T-helper 2 cell treated with Interferon-gamma antibody and Interleukin-4, amounts not matched to agents 100 ng/mL and 5 ng/mL, for 36 hours (primary cell): Measurements from ENCODE around the gene DPYSL5. TPM values are rescaled to one million over a fixed set of nuclear protein-coding genes. Genes with fewer than 3 reads are reported as not detected.
"Not testable (repeated sequence)": the region's sequence is repeated elsewhere in the genome, so short reads cannot be mapped to it uniquely, and the experiment has no call there.

Source experiments
- intact Hi-C: fragments of 100-400 bp; cut with micrococcal nuclease; formaldehyde crosslinking; loops from one replicate; pipeline ENCODE4 v1.15.1; 2023
- total RNA-seq: library from RNA; stranded (reverse); gene quantifications from 2 replicates; pipeline ENCODE4 v1.2.3, GENCODE V29; 2022

The DPYSL5 gene
- total RNA-seq, 1 donor from 2014 or later = not detected

GRCh38 chr2:26899500-26900164, 51.7 kb downstream of the DPYSL5 start:
- intact Hi-C loops = no loop called here

GRCh38 chr2:26900831-26901321, 52.9 kb downstream of the DPYSL5 start:
- intact Hi-C loops = no loop called here

GRCh38 chr2:26901326-26902183, 53.6 kb downstream of the DPYSL5 start:
- intact Hi-C loops = no loop called here

GRCh38 chr2:26903676-26904075, 55.7 kb downstream of the DPYSL5 start:
- intact Hi-C loops = no loop called here

- intact Hi-C loops = no loop called here
These were observed 56.9 kb downstream of the DPYSL5 start for GRCh38 chr2:26904839-26905238.

- intact Hi-C loops = no loop called here
These were observed 57.6 kb downstream of the DPYSL5 start for GRCh38 chr2:26905341-26906198.

GRCh38 chr2:26907416-26907815, 59.5 kb downstream of the DPYSL5 start:
- intact Hi-C loops = no loop called here

GRCh38 chr2:26910176-26910575, 62.2 kb downstream of the DPYSL5 start:
- intact Hi-C loops = no loop called here

GRCh38 chr2:26911911-26912861, 64.3 kb downstream of the DPYSL5 start:
- intact Hi-C loops = no loop called here

- intact Hi-C loops = no loop called here
These were observed 65.7 kb downstream of the DPYSL5 start for GRCh38 chr2:26913606-26913998.

- intact Hi-C loops = no loop called here
These were observed 66.2 kb downstream of the DPYSL5 start for GRCh38 chr2:26913999-26914658.

GRCh38 chr2:26914659-26915310, 66.9 kb downstream of the DPYSL5 start:
- intact Hi-C loops = no loop called here

GRCh38 chr2:26915316-26915715, 67.4 kb downstream of the DPYSL5 start:
- intact Hi-C loops = no loop called here

GRCh38 chr2:26916128-26916692, 68.3 kb downstream of the DPYSL5 start:
- intact Hi-C loops = no loop called here

GRCh38 chr2:26917135-26917836, 69.4 kb downstream of the DPYSL5 start:
- intact Hi-C loops = no loop called here

- intact Hi-C loops = no loop called here
These were observed 73.4 kb downstream of the DPYSL5 start for GRCh38 chr2:26921323-26921722.

GRCh38 chr2:26922405-26923188, 74.7 kb downstream of the DPYSL5 start:
- intact Hi-C loops = no loop called here

GRCh38 chr2:26923189-26923466, 75.2 kb downstream of the DPYSL5 start:
- intact Hi-C loops = not testable (repeated sequence)
